H1 (cell line): ENCODE data around the gene CRIP1. TPM values are rescaled to one million over a fixed set of nuclear protein-coding genes. Genes with fewer than 3 reads are reported as not detected.

Experiments used
- PHF8 ChIP-seq: fragments of 200-600 bp; sonication (generic); conservative IDR thresholded peaks from 2 replicates; pipeline ENCODE4 v1.7.1; 2012; ENCODE audit warnings: low read depth, mild to moderate bottlenecking, inconsistent platforms, low read length, moderate library complexity
- RBBP5 ChIP-seq: IDR thresholded peaks from 2 replicates; pipeline ENCODE4 v1.7.1; 2012; ENCODE audit warnings: low read depth, mild to moderate bottlenecking, inconsistent platforms, low read length, moderate library complexity, borderline replicate concordance
- polyA plus RNA-seq, 7 experiments: library from polyadenylated mRNA; depleted of rRNA in 3 of 7; stranded (reverse) in 5 of 7; unstranded in 2 of 7; fragments of >200 nt in 5 of 7; fragments of 200-250 nt in 2 of 7; gene quantifications; 1 replicate in 5 of 7; 2 replicates in 1 of 7; 4 replicates in 1 of 7; pipeline versions ENCODE4 v1.2.1 to v1.2.3, GENCODE V29; 2011 to 2013; ENCODE audit warnings: missing spikeins in 2 of 7, mixed read lengths in 2 of 7
- total RNA-seq: library from RNA; stranded (reverse); fragmentation: NEBNext Ultra II Directional; extraction: Animal tissue kit (Norgen Biotek cat#: 25700); gene quantifications from 2 replicates; pipeline ENCODE4 v1.2.1, GENCODE V29; 2021
- TF ChIP-seq, protein P1 (sequence below): IDR thresholded peaks from 2 replicates; pipeline ENCODE4 v1.6.1; 2012; ENCODE audit warnings: inconsistent platforms

The CRIP1 gene
- total and polyA plus RNA-seq, 2 of the 8 experiments (the other 6 are each of a cell fraction or from before 2014, with no cell fraction given), result 1.2 to 2.2 TPM

DNA sequence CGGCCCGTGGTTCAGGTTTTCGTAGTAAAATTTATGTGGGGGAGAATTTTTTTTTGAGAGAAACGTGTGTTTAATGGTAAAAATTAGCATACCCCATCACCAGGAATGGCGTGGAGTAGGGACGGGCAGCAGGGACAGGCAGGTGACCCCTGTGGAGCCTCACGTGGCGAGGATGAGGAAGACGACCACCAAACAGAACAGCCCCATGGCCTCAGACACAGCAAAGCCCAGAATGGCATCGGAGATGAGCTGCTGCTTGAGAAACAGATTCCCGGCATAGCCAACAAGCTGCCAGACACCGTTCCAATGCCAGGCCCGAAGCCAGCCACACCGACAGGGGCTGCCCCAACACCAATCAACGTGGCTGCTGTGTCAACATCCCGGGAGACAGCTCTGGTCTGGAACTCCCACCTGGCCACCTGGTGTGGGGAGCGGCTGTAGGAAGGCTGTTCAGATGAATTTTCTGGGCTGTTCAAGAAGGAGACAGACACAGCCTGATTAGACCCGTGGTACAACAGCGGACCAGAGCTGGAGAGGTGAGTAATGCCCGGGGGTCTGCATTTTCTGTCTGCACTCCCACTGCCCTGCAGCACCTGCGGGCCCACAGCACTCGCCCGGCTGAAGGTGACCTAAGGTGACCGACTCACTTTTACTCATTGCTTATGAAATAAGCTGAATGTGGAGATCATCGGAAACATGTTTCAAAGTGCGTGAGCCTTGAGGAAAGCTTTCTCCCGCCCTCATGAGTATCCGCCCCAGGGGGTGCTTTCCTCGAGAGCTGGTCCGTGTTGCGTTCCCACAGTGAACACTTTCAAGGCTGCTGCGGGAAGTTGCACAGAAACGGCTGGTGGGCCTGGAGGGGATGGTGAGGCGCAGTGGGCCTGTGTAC is 50.2 kb downstream of the CRIP1 start (continued):
- TF ChIP-seq PHF8 (no peak), RBBP5 (no peak)
- TF ChIP-seq, protein P1, sequence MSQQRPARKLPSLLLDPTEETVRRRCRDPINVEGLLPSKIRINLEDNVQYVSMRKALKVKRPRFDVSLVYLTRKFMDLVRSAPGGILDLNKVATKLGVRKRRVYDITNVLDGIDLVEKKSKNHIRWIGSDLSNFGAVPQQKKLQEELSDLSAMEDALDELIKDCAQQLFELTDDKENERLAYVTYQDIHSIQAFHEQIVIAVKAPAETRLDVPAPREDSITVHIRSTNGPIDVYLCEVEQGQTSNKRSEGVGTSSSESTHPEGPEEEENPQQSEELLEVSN, result no peak
